LNCaP clone FGC (cell line): ENCODE data around the gene MAML2.

Source experiments
- DNase-seq: peaks from one replicate; pipeline ENCODE4 v3.0.0-alpha.2; 2011; ENCODE audit warnings: low read depth
- H3K4me3 ChIP-seq: 2 replicates; pipeline ENCODE4 v1.5.1; 2011; ENCODE audit warnings: mild to moderate bottlenecking, low read depth, low read length, control low read depth
- CTCF ChIP-seq: IDR thresholded peaks from 2 replicates; pipeline ENCODE4 v1.5.1; 2012; ENCODE audit warnings: mild to moderate bottlenecking; ENCODE audit not compliant: control insufficient read depth, insufficient read depth; ENCODE audit errors: extremely low read depth

The MAML2 gene

GRCh38 chr11:96358321-96358720, 15.3 kb upstream of the MAML2 start:
- no peak for DNase-seq
- no peak for TF ChIP-seq CTCF
- no peak overlapping the region for H3K4me3 ChIP-seq

- H3K4me3 ChIP-seq, result no peak overlapping the region
- DNase-seq, result no peak
- TF ChIP-seq CTCF, result no peak
Observed at GRCh38 chr11:96357794-96358193, 14.8 kb upstream of the MAML2 start.

GRCh38 chr11:96356848-96357247, 13.9 kb upstream of the MAML2 start:
- DNase-seq, result no peak
- no peak for TF ChIP-seq CTCF
- no peak overlapping the region for H3K4me3 ChIP-seq

- H3K4me3 ChIP-seq, result peak overlapping the region; percentile 58
- no peak for DNase-seq
- no peak for TF ChIP-seq CTCF
Observed at GRCh38 chr11:96342014-96342960, 708 bp downstream of the MAML2 start.

- TF ChIP-seq CTCF, result no peak
- no peak overlapping the region for H3K4me3 ChIP-seq
- DNase-seq, result no peak
Observed at GRCh38 chr11:96341211-96342013, 1.6 kb downstream of the MAML2 start.

GRCh38 chr11:96340555-96340885, 2.5 kb downstream of the MAML2 start:
- DNase-seq, result no peak

More at GRCh38 chr11:96340555-96340885, 2.5 kb downstream of the MAML2 start:
- TF ChIP-seq CTCF, result no peak
- no peak overlapping the region for H3K4me3 ChIP-seq
